ENCODE data around the gene ULBP2.
"Not testable (repeated sequence)": the region's sequence is repeated elsewhere in the genome, so short reads cannot be mapped to it uniquely, and the experiment has no call there.

DNA sequence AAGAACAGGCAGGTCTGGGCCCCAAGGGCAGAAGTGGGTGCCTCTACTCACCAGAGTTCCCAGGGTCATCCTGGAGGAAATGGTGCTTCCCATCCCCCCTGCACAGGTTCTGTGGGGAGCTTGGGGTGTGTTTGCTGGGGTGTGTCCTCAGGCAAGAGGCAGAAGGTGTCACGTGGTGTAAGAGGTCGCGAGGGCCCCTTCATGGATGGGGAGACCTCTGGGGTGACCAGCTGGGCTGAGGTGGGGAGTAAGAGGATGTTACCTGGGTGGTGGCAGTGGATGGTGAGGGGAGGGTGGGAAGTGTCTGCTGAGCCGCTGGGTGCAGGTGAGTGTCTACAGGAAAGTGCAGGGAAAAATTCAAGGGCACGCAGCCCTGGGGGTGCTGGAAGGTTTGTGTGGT lies 19.7 kb upstream of the ULBP2 start:
- TF ChIP-seq POLR2AphosphoS5, POLR2A (IDR thresholded peaks at IDR 0.05): not testable (repeated sequence)
- TF ChIP-seq, protein P1, sequence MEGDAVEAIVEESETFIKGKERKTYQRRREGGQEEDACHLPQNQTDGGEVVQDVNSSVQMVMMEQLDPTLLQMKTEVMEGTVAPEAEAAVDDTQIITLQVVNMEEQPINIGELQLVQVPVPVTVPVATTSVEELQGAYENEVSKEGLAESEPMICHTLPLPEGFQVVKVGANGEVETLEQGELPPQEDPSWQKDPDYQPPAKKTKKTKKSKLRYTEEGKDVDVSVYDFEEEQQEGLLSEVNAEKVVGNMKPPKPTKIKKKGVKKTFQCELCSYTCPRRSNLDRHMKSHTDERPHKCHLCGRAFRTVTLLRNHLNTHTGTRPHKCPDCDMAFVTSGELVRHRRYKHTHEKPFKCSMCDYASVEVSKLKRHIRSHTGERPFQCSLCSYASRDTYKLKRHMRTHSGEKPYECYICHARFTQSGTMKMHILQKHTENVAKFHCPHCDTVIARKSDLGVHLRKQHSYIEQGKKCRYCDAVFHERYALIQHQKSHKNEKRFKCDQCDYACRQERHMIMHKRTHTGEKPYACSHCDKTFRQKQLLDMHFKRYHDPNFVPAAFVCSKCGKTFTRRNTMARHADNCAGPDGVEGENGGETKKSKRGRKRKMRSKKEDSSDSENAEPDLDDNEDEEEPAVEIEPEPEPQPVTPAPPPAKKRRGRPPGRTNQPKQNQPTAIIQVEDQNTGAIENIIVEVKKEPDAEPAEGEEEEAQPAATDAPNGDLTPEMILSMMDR (IDR thresholded peaks at IDR 0.05) = not testable (repeated sequence)

Measured in gastroesophageal sphincter (tissue), 3 donors.